Panc1 (cell line): ENCODE data around the gene NALCN. TPM values are rescaled to one million over a fixed set of nuclear protein-coding genes. Genes with fewer than 3 reads are reported as not detected.

Source experiments
- ATAC-seq: fragments of 200-7000 bp; cut with Tn5 transposase; 2 replicates; pipeline ENCODE4 v1.9.1; 2020; ENCODE audit warnings: mild to moderate bottlenecking, moderate library complexity
- BruUV-seq: library from RNA; stranded (reverse); fragments of 400-500 nt; replicated peaks from 2 replicates; lab custom pipeline; 2021; lab: Mats Ljungman, UMichigan
- CTCF ChIA-PET: fragments of 300-600 bp; sonication (Branson Sonifier 250); formaldehyde crosslinking; loops from one replicate; lab custom pipeline; 2022; ENCODE audit warnings: antibody characterized with exemption; lab: Charles Lee
- POLR2A ChIA-PET: fragments of 300-600 bp; sonication (Branson Sonifier 250); formaldehyde crosslinking; loops from one replicate; lab custom pipeline; 2022; ENCODE audit warnings: antibody characterized with exemption; lab: Charles Lee
- DNase-seq: peaks from one replicate; pipeline ENCODE4 v3.0.0-alpha.2; 2010; ENCODE audit warnings: low read depth, low spot score
- H3K27ac ChIP-seq: 2 replicates; pipeline ENCODE4 v1.5.1; 2011; ENCODE audit warnings: mild to moderate bottlenecking, low read length, inconsistent platforms
- H3K27me3 ChIP-seq: fragments of 200-500 bp; sonication (Bioruptor generic); 2 replicates; pipeline ENCODE4 v1.6.0; 2014; ENCODE audit warnings: low read length, inconsistent platforms; ENCODE audit not compliant: control insufficient read depth, insufficient read depth
- H3K36me3 ChIP-seq: fragments of 200-500 bp; sonication (Bioruptor generic); 2 replicates; pipeline ENCODE4 v1.5.1; 2014; ENCODE audit warnings: inconsistent platforms, mild to moderate bottlenecking, low read length, moderate library complexity; ENCODE audit not compliant: control insufficient read depth, insufficient read depth
- H3K4me1 ChIP-seq: 2 replicates; pipeline ENCODE4 v1.5.1; 2011; ENCODE audit warnings: inconsistent platforms, mild to moderate bottlenecking, low read length, moderate library complexity; ENCODE audit not compliant: control insufficient read depth, insufficient read depth
- H3K4me3 ChIP-seq, 2 experiments: 2 replicates each; pipeline ENCODE4 v1.5.1; 2011 to 2012; ENCODE audit warnings: low read depth in 2 of 2, low read length in 2 of 2, mild to moderate bottlenecking in 2 of 2, inconsistent platforms in 1 of 2, moderate library complexity in 1 of 2
- H3K9me3 ChIP-seq: fragments of 200-500 bp; sonication (Bioruptor generic); 2 replicates; pipeline ENCODE4 v1.5.1; 2014; ENCODE audit warnings: low read depth, mild to moderate bottlenecking, inconsistent platforms, low read length, moderate library complexity; ENCODE audit not compliant: control insufficient read depth, insufficient read depth
- CTCF ChIP-seq: fragments of 450-650 bp; IDR thresholded peaks from 2 replicates; pipeline ENCODE4 v1.5.1; 2017; ENCODE audit warnings: mild to moderate bottlenecking
- POLR2AphosphoS5 ChIP-seq: IDR thresholded peaks from 2 replicates; pipeline ENCODE4 v1.6.1; 2012; ENCODE audit warnings: mild to moderate bottlenecking, low read depth, low read length, moderate library complexity
- REST ChIP-seq, 2 experiments: IDR thresholded peaks; 2 replicates each; pipeline ENCODE4 v1.6.1; 2011 to 2012; ENCODE audit warnings: low read depth in 2 of 2, control low read depth in 1 of 2, low read length in 1 of 2, mild to moderate bottlenecking in 1 of 2, moderate library complexity in 1 of 2; ENCODE audit not compliant: insufficient read depth in 1 of 2
- SIN3A ChIP-seq: IDR thresholded peaks from 2 replicates; pipeline ENCODE4 v1.6.1; 2012; ENCODE audit warnings: low read depth, mild to moderate bottlenecking, low read length, moderate library complexity, borderline replicate concordance; ENCODE audit not compliant: insufficient read depth
- TCF7L2 ChIP-seq: IDR thresholded peaks from 2 replicates; pipeline ENCODE4 v1.6.1; 2011; ENCODE audit warnings: mild to moderate bottlenecking, low read depth, low read length, inconsistent platforms
- in situ Hi-C: cut with HindIII; loops from 2 replicates; pipeline ENCODE4 v1.10.0; 2016; ENCODE audit warnings: low sequenced_read_pairs, low pct_unique_long_range_greater_than_20kb
- intact Hi-C: fragments of 100-400 bp; cut with micrococcal nuclease; formaldehyde crosslinking; loops from one replicate; pipeline ENCODE4 v1.10.0; 2022; ENCODE audit not compliant: unreplicated experiment
- total RNA-seq: library from RNA; stranded (reverse); gene quantifications from one replicate; pipeline ENCODE4 v1.2.1, GENCODE V29; 2021; ENCODE audit not compliant: unreplicated experiment

NALCN gene
- total RNA-seq, 1 experiment from 2014 or later: 10.9 TPM

DNA sequence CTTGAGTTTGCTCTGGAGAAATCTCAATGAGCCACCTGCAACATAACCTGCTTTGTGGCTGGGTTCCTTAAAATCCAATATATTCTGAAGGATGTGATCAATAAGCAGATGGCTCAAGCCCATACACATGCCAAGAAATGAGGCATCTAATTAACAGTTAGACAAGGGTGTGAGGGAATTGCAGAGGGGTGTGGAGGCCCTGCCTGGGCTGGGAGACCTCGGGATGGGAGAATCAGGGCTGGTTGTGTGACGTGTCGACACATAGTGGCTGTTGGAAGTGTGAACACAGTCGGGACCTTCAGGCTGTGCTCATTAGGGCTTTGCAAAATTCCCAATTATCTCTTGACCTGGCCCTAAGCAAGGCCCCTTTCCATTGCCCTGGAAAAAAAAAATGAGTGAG lies 379.8 kb downstream of the NALCN start:
- Histone ChIP-seq H3K27me3 (no peaks in the 10 kb centered on the region), H3K4me3 (no peak overlapping the region), H3K9me3 (no peaks in the 10 kb centered on the region), H3K36me3 (no peaks in the 10 kb centered on the region), H3K4me1 (no peaks in the 10 kb centered on the region), H3K27ac (no peak overlapping the region)
- TF ChIP-seq TCF7L2 (no peak), CTCF (no peak), REST (IDR thresholded peaks at IDR 0.05; ENCODE audit: insufficient read depth in 1 of 2, low read depth in 2 of 2, low read length in 1 of 2) (no peak), POLR2AphosphoS5 (no peak), SIN3A (no peak)
- in situ Hi-C loops: no loop called here
- ChIA-PET POLR2A (no interaction called here), CTCF (no interaction called here)
- DNase-seq: no peak
- BruUV-seq: no TSS peak
- ATAC-seq: no peak
- intact Hi-C loops: no loop called here

DNA sequence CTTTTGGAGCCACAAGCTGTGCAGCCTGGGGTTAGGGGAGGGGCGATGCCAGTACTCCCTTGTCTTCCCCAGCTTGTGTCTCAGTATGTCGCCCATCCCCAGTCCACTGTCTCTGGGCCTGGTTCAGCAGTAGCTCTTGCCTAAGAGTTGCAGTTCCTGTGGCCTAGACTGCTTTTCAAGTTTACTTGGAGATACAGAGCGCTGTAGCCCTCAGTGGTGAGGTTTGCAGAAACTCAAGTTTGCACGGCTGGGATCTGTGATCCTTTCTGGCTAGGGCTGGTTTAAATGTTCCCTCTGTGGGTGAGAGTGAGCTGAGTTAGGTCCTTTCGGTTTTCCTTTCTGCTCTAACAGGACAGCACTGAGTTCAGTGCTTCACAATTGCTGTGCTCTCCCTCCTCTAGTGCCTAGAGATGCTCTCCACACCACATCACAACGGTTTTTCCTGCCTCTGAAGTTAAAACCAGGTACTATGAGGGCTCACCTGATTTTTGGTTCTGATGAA lies 381.1 kb downstream of the NALCN start:
- intact Hi-C loops: no loop called here
- ATAC-seq (no peak), DNase-seq (no peak)
- in situ Hi-C loops: no loop called here
- TF ChIP-seq TCF7L2 (no peak), SIN3A (no peak), CTCF (no peak), REST (IDR thresholded peaks at IDR 0.05; ENCODE audit: insufficient read depth in 1 of 2, low read depth in 2 of 2, low read length in 1 of 2) (no peak), POLR2AphosphoS5 (no peak)
- H3K9me3 ChIP-seq: no peaks in the 10 kb centered on the region
- no peaks in the 10 kb centered on the region for H3K36me3 ChIP-seq
- BruUV-seq: no TSS peak
- H3K27ac ChIP-seq: no peak overlapping the region
- H3K27me3 ChIP-seq: no peaks in the 10 kb centered on the region
- ChIA-PET POLR2A (no interaction called here), CTCF (no interaction called here)
- no peaks in the 10 kb centered on the region for H3K4me1 ChIP-seq
- no peak overlapping the region for H3K4me3 ChIP-seq
